GM18502 (cell line): Measurements from ENCODE around the gene FFAR1.

Experiments
- ATAC-seq: cut with Tn5 transposase; IDR thresholded peaks from one replicate; pipeline ENCODE4 v1.9.1; 2021; ENCODE audit warnings: mild to moderate bottlenecking; ENCODE audit not compliant: unreplicated experiment, poor library complexity

Gene FFAR1

DNA sequence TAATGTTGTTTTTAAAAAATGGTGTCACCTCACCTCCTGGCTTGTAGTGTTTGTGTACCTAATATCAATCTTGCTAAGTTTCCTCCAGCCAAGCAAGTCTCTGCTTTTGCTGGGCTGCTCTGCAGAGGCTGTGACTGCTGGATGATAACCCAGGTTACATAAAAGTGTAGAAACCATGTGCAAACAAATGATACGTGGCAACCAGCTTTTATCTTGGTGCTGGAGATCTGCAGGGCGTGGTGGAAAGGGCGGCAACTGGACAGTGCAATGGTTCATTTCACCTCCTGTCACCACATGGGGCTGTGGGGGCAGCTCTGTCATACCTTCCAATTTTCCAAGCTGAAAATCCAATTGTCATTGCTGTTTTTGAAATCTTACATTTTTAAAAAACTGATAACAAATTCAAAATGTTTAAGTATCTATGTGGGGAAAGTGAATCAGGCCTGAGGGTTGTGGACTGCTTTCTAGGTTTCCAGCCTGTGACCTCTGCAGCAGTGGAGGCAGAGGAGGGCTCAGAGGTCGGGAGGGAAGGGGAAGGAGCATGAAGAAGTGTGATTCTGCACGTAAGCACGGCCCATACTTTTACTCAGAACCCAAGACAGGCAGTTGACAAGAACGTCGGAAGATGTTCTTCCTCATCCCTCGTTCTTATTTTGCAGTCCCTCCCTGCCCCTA is 32.9 kb downstream of the FFAR1 start:
- no peak for ATAC-seq

- no peak for ATAC-seq
Measured at GRCh38 chr19:35381318-35381717, 33.6 kb downstream of the FFAR1 start.

- no peak for ATAC-seq
Measured at GRCh38 chr19:35381926-35382325, 34.2 kb downstream of the FFAR1 start.

GRCh38 chr19:35383536-35383935 is 35.8 kb downstream of the FFAR1 start:
- no peak for ATAC-seq

GRCh38 chr19:35388277-35389054 is 40.8 kb downstream of the FFAR1 start:
- no peak for ATAC-seq

- ATAC-seq: no peak
Measured at GRCh38 chr19:35389192-35389861, 41.6 kb downstream of the FFAR1 start.

DNA sequence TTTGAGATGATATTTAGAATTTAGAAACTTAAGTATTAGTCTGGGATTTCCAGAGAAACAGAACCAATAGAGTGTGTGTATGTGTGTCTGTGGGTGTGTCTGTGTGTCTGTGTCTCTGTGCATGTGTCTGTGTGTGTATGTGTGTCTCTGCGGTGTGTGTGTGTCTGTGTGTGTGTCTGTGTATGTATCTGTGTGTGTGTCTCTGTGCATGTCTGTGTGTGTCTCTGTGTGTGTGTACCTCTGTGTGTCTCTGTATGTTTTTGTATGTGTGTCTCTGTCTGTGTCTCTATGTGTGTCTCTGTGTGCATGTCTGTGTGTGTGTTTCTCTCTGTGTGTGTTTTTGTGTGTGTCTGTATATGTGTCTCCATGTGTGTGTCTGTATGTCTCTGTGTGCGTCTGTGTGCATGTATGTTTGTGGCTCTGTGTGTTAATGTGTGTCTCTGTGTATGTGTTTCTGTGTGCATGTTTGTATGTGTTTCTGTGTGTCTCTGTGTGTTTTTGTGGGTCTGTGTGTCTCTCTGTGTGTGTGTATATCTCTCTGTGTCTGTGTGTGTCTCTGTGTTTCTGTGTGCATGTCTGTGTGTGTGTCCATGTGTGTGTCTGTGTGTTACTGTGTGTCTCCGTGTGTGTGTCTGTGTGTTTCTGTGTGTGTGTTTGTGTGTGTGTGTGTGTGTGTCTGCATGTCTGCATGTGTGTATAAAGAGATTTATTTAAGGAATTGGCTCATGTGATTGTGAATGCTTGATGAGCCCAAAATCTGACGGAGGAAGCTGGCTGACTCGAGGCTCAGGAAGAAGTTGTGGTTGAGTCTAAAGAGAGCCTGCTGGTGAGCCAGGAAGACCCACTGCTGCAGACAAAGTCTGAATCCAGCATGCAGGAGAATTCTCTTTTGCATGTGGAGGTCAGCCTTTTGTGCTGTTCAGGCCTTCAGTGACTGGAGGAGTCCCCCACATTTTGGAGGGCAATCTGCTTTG is 45.3 kb downstream of the FFAR1 start:
- no peak for ATAC-seq

DNA sequence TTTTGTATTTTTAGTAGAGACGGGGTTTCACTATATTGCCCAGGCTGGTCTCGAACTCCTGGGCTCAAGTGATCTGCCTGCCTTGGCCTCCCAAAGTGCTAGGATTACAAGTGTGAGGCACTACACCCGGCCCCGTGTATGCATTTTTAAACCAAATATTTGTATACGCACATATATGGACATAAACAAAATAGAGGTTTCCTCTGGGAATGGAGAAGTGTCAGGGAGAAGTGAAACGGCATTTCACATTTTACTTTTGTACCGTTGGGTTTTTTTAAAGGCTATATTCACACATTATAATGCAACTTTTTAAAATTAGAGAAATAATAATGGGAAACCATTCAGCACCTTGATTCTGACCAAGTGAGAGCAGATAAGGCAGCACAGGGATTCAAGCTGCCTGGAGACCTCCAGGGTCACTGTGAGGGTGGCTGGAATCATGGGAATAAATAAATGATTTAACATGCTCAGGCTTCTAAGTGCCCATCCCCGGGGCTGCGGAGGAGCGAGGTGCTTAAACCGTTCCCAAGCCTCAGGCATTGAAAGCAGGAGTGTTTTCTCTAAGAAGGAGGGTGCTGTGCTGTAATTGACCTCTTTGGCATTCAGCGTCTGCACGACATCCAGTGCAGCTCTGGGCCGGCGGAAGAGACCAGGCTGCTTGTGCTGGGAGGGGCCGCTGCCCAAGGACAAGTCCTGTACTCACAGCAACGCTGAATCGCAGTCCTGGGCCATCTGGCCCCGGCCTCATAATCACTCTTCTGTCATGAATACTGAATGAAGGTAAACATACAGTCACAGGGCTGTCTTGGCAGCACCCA is 47.9 kb downstream of the FFAR1 start:
- no peak for ATAC-seq

- ATAC-seq: no peak
Measured at GRCh38 chr19:35396240-35396885, 48.7 kb downstream of the FFAR1 start.

- ATAC-seq: no peak
Measured at GRCh38 chr19:35397064-35397463, 49.4 kb downstream of the FFAR1 start.
